HCEC 1CT (cell line): Measurements from ENCODE around the gene EIF4E2.
A peak's percentile ranks its signal among the peaks of the same experiment; 100 is the strongest.

ENCODE experiments used
- DNase-seq: peaks from one replicate; pipeline ENCODE4 v3.0.0-alpha.2; 2017

EIF4E2 gene

GRCh38 chr2:232539298-232540231 is 10.9 kb upstream of the EIF4E2 start, which contains the start of gene CHRNG:
CHRNG (plus strand) TSS chr2:232539692; CDS start chr2:232539748, 56 bp downstream.
- no peak for DNase-seq

- no peak for DNase-seq
These were observed 9.9 kb upstream of the EIF4E2 start for GRCh38 chr2:232540441-232541041.

- DNase-seq = no peak
These were observed 9.1 kb upstream of the EIF4E2 start for GRCh38 chr2:232541195-232541960.

GRCh38 chr2:232541961-232542714 is 8.4 kb upstream of the EIF4E2 start:
- DNase-seq = no peak

DNA sequence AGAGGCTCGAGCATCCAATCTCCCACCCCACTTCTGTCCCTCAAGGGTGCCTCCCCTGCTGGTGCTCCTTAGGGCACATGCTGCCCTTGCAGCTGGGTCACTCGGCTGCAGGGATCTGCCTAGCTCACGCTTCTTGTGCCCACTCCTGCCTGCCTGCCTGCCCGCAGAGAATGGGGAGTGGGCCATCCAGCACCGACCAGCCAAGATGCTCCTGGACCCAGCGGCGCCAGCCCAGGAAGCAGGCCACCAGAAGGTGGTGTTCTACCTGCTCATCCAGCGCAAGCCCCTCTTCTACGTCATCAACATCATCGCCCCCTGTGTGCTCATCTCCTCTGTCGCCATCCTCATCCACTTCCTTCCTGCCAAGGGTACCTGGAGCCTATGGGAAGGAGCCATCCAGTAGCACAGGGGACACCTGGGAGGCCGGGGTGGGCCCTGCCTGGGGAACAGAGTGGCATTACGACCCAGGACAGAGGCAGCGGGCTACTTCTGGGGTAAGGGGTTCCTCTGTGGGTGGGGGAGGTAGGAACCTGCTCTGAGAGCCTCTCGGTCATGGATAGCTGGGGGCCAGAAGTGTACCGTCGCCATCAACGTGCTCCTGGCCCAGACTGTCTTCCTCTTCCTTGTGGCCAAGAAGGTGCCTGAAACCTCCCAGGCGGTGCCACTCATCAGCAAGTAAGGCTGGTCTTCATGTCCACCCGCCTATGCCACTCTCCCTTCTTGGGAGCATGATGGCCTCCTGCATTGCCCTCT is 7.6 kb upstream of the EIF4E2 start:
- no peak for DNase-seq

- DNase-seq = no peak
These were observed 7.0 kb upstream of the EIF4E2 start for GRCh38 chr2:232543491-232543890.

GRCh38 chr2:232543928-232544631 is 6.4 kb upstream of the EIF4E2 start:
- DNase-seq = no peak

DNA sequence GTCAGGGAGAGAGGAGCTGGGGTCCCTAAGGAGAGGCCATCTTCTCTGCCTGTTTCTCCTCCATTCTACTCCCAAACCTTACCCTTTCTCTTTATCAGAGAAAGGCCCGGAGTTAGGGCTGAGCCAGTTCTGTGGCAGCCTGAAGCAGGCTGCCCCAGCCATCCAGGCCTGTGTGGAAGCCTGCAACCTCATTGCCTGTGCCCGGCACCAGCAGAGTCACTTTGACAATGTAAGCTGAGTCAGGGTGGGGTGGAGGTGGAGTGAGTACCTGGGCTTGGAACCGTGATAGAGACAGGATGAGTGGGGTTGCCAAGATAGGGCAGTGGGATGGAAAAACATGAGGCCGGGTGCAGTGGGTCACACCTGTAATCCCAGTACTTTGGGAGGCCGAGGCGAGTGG is 5.8 kb upstream of the EIF4E2 start:
- DNase-seq = no peak

DNA sequence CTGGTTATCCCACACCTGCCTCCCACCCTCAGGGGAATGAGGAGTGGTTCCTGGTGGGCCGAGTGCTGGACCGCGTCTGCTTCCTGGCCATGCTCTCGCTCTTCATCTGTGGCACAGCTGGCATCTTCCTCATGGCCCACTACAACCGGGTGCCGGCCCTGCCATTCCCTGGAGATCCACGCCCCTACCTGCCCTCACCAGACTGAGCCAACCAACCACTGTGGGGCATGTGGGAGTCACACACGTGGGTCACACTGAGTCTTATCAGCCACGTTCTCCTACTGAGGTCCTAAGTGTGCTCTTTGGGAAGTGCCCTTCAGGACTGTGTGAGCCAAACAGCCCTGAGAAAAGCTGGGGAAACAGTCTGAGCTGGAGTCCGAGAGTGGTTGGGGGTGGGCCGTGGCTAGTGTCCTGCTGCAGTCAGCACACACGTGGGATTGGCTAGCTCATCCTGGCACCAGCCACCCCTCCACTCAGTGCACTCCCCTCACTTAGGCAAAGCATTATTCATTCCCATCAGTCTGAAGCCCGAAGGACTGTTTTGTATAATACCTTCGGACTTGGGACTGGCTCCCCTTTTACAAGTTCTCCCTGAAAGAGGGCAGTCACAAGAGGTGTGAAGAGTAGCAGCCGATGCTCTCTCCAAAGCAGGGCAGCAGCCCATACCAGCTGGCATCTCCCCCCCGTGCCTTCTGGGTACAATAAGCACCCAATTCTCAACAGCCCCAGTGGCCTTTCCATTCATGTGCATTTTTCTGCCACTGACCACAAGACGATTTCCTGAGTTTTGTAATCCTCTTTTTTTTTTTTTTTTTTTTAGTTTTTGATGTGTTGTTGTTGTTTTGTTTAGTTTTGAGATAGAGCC is 4.7 kb upstream of the EIF4E2 start:
- no peak for DNase-seq

DNA sequence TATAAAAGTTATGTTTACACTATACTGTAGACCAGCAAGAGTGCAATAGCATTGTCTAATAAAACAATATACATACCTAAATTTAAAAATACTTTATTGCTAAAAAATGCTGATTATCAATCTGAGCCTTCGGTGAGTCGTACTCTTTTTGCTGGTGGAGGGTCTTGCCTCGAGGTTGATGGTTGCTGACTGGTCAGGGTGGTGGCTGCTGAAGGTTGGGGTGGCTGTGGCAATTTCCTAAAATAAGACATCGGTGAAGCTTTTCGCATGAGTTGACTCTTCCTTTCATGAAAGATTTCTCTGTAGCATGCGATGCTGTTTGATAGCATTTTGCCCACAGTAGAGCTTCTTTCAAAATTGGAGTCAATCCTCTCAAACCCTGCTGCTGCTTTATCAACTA is 2.5 kb upstream of the EIF4E2 start:
- DNase-seq = no peak

GRCh38 chr2:232549655-232550353 is 685 bp upstream of the EIF4E2 start:
- DNase-seq = peak; percentile 7

- DNase-seq = no peak
These were observed 755 bp downstream of the EIF4E2 start for GRCh38 chr2:232551250-232551638.

GRCh38 chr2:232551776-232552175 is 1.3 kb downstream of the EIF4E2 start:
- DNase-seq = no peak

- DNase-seq = no peak
These were observed 5.9 kb downstream of the EIF4E2 start for GRCh38 chr2:232556426-232556825.

DNA sequence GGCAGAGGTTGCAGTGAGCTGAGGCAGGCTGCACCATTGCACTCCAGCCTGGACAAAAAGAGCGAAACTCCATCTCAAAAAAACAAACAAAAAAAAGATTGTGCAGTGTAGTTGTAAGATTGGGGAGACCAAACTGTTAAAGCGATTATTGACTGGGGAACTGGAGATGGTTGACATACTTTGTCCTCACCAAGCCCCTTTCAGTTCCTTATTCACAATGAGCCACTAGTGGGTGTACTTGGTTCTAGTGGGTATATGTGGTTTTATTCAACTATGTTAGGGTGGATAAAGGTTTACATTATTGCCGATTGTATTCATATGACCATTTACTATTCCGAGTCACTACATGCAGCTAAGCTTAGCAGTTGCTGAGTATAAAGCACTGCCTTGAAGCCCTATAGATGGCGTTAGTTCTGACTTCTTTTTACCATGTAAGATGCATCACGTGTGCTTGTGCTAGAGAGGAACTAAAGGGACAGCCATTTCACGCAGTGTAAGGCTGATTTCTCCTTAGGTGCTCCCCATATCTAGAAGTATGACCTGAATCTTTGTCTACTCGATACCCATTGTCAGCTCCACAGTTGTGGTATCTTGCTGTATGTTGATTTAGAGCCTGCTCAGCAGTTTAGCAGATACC is 12.1 kb downstream of the EIF4E2 start:
- no peak for DNase-seq

DNA sequence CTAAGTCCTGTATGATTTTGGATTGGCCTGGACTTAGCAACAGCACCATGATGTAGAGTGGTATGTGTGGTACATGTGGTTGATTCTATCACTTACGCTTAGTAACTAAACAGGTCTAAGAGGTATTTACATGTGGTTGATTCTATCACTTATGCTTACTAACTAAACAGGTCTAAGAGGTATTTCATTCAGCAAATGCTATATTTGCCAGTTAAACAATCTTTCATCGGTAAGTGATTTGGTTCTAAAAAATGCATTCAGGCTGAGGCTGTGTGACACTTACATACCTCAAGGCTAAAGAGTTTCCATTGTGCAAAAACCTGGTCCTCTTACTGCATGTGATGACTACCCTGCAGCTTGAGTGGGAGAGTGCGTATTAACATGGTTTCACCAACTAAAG is 13.1 kb downstream of the EIF4E2 start:
- no peak for DNase-seq

DNA sequence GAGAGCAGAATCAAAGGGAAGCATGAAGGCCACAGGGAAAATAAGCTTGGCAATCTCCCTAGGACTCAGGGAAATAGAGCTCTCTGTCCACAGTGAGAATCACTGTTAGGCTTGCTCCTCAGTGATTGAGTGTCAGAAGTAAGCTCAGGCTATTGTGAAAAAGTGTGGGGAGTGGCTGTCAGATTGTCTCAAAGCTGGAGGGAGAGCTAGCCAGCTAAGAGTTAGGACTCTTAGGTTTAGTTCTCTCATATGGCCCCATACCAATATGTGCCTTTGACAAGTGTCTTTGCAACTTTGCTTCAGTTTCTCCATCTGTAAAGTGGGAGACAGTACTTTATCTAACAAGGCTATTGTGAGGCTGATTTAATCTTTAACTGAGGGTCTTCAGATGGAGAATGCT is 17.2 kb downstream of the EIF4E2 start:
- no peak for DNase-seq

DNA sequence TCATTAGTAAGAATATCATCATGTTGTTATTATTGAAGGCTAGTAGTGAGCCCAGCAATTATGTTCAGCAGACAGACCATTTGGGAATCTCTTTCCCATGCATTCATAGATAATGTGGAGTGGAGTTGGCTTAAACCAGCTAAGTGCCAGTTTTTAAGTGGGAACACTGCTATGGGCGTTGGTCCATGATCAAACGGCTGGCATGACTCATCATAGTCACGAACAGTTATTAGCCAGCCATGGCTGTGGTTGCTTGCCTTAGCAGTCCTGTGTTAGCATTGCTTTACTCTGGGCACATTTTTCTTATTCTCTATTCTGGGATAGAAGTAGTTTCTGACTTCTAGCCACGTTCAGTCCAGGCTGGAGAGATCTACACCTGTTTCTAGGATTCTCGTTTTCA is 17.7 kb downstream of the EIF4E2 start:
- peak; percentile 83 for DNase-seq

GRCh38 chr2:232569541-232569940 is 19.1 kb downstream of the EIF4E2 start:
- DNase-seq = no peak
